A549 treated with DMSO at 1 μM for 4 hours (cell line): ENCODE measurements around the gene OR52E2. TPM values are rescaled to one million over a fixed set of nuclear protein-coding genes. Genes with fewer than 3 reads are reported as not detected.

ENCODE experiments used
- total RNA-seq: library from RNA; stranded (reverse); fragments of 200-300 nt; extraction: Qiagen RNA extraction; gene quantifications from 5 replicates; pipeline ENCODE4 v1.2.3, GENCODE V29; 2022; ENCODE audit warnings: low read depth

Gene OR52E2
- total RNA-seq = not detected in 5 replicates

DNA sequence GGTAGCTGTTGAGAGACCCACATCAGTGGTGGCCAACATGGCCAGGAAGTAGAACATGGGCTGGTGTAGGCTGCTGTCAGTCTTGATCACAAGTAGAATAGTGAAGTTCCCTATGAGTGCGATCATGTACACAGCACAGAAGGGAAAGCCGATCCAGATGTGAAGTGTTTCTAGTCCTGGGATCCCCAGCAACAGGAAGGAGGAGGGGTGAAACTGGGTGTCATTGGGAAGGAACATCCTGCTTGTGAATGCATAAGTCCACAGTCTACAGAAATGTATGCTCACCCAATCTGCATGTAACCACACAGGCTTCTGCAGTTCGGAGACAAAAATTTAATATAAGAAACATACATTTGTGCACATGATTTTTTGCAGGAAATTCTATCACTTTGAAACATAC is at the start of gene OR52E2:
Gene OR52E2, minus strand, starts transcription at position 237 of the 400 bp plus-strand sequence. Its CDS starts 0 bp downstream, at position 237.

DNA sequence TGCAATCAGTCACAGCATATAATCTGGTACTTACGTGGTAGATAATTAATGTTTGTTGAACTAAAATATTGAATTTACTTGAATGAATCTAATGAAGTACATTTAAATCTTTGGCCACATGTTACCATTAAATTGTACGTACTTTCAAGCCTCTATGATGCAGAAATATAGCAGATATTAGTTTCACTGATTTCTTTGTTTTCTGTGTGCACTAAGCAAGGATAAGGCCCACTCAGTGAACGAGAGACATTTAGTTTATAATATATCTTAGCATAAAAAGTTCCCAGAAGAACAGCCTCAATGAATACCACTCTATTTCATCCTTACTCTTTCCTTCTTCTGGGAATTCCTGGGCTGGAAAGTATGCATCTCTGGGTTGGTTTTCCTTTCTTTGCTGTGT is 9.8 kb upstream of the OR52E2 start, which contains the start of gene OR52E1:
Gene OR52E1, plus strand, starts transcription at position 301 of the 400 bp plus-strand sequence.

GRCh38 chr11:5046226-5046625 is 13.2 kb downstream of the OR52E2 start, which contains the start of gene OR52J3:
Gene OR52J3, plus strand, starts transcription at chr11:5046526. Its CDS starts 0 bp downstream, at chr11:5046526.

Other genes with a start within 250 kb of the OR52E2 start
- gene OR51F2, start 238.3 kb downstream of the OR52E2 start, total RNA-seq = not detected in 5 replicates
- gene OR51S1, start 210.4 kb downstream of the OR52E2 start, total RNA-seq = not detected in 5 replicates
- not detected in 5 replicates for gene OR51T1, start 177.7 kb downstream of the OR52E2 start, total RNA-seq
- gene OR51A7, start 155.8 kb downstream of the OR52E2 start, total RNA-seq = not detected in 5 replicates
- not detected in 5 replicates for gene OR51G2, start 140.3 kb downstream of the OR52E2 start, total RNA-seq
- gene OR51G1, start 135.3 kb downstream of the OR52E2 start, total RNA-seq = not detected in 5 replicates
- not detected in 5 replicates for gene OR51A4, start 112.0 kb downstream of the OR52E2 start, total RNA-seq
- gene OR51A2, start 103.9 kb downstream of the OR52E2 start, total RNA-seq = not detected in 5 replicates
- not detected in 5 replicates for gene OR51L1, start 64.8 kb downstream of the OR52E2 start, total RNA-seq
- not detected in 5 replicates for gene OR52J3, start 13.1 kb downstream of the OR52E2 start, total RNA-seq
- not detected in 5 replicates for gene OR52E1, start 9.9 kb upstream of the OR52E2 start, total RNA-seq
- gene OR52A5, start 78.7 kb upstream of the OR52E2 start, total RNA-seq = not detected in 5 replicates
- not detected in 5 replicates for gene OR52A1, start 95.1 kb upstream of the OR52E2 start, total RNA-seq
- gene OR51V1, start 141.1 kb upstream of the OR52E2 start, total RNA-seq = not detected in 5 replicates
- not detected in 5 replicates for gene HBB, start 167.4 kb upstream of the OR52E2 start, total RNA-seq
- not detected in 5 replicates for gene HBD, start 174.9 kb upstream of the OR52E2 start, total RNA-seq
- gene HBG1, start 190.2 kb upstream of the OR52E2 start, total RNA-seq = not detected in 5 replicates
- gene HBG2, start 195.2 kb upstream of the OR52E2 start, total RNA-seq = not detected in 5 replicates
- not detected in 5 replicates for gene HBE1, start 210.3 kb upstream of the OR52E2 start, total RNA-seq
- not detected in 5 replicates for gene OR51B4, start 242.3 kb upstream of the OR52E2 start, total RNA-seq